H1 (cell line): ENCODE data around the gene CNNM2. TPM values are rescaled to one million over a fixed set of nuclear protein-coding genes. Genes with fewer than 3 reads are reported as not detected.

Experiments used
- CTCF ChIA-PET: fragments of 300-600 bp; sonication (Branson Sonifier 250); formaldehyde crosslinking; loops from one replicate; lab custom pipeline; 2021; ENCODE audit not compliant: partially characterized antibody; lab: Charles Lee
- POLR2A ChIA-PET: fragments of 300-600 bp; sonication (Branson Sonifier 250); formaldehyde crosslinking; loops from one replicate; lab custom pipeline; 2021; ENCODE audit warnings: inconsistent platforms; ENCODE audit not compliant: partially characterized antibody; lab: Charles Lee
- DNase-seq, 2 experiments: peaks; one replicate each; pipeline versions ENCODE4 v3.0.0 to v3.0.0-alpha.2; 2010 to 2022; ENCODE audit warnings: low spot score in 2 of 2, low read depth in 1 of 2, mixed read lengths in 1 of 2
- FAIRE-seq: peaks from 2 replicates; lab custom pipeline; 2011; peaks lifted over from hg19 to GRCh38; lab: Jason Lieb, UNC
- H2AFZ ChIP-seq: 2 replicates; pipeline ENCODE4 v1.8.1; 2012; ENCODE audit warnings: low read length, inconsistent platforms
- H2AK5ac ChIP-seq: 2 replicates; pipeline ENCODE4 v1.6.1; 2013; ENCODE audit warnings: low read depth, low read length
- H2BK120ac ChIP-seq: replicated peaks from 2 replicates; pipeline ENCODE3; 2013; ENCODE audit warnings: low read depth, low read length, inconsistent platforms
- H2BK12ac ChIP-seq: 2 replicates; pipeline ENCODE4 v1.6.1; 2013; ENCODE audit warnings: low read depth, low read length
- H2BK15ac ChIP-seq: 2 replicates; pipeline ENCODE4 v1.6.1; 2013; ENCODE audit warnings: low read length
- H2BK20ac ChIP-seq: 2 replicates; pipeline ENCODE4 v1.6.1; 2013; ENCODE audit warnings: low read length
- H2BK5ac ChIP-seq: 2 replicates; pipeline ENCODE4 v1.6.1; 2013; ENCODE audit warnings: low read depth, low read length
- H3K14ac ChIP-seq: 2 replicates; pipeline ENCODE4 v1.6.1; 2013; ENCODE audit warnings: inconsistent platforms; ENCODE audit not compliant: insufficient read length
- H3K18ac ChIP-seq: 2 replicates; pipeline ENCODE4 v1.6.1; 2013; ENCODE audit warnings: low read length; ENCODE audit errors: extremely low read depth
- H3K23ac ChIP-seq: 2 replicates; pipeline ENCODE4 v1.6.1; 2013; ENCODE audit warnings: inconsistent platforms; ENCODE audit not compliant: insufficient read length
- H3K23me2 ChIP-seq: 2 replicates; pipeline ENCODE4 v1.6.1; 2013; ENCODE audit warnings: low read depth, low read length
- H3K27ac ChIP-seq: 2 replicates; pipeline ENCODE4 v1.6.1; 2011; ENCODE audit warnings: low read depth, low read length, inconsistent platforms
- H3K27me3 ChIP-seq, 4 experiments: replicated peaks in 1 of 4; 1 replicate in 1 of 4; 2 replicates in 3 of 4; pipeline versions ENCODE4 v1.6.1 to v1.8.1; 2011 to 2013; ENCODE audit warnings: low read length in 3 of 4, mild to moderate bottlenecking in 3 of 4, inconsistent platforms in 2 of 4, mixed read lengths in 2 of 4, moderate library complexity in 1 of 4; ENCODE audit not compliant: control insufficient read depth in 3 of 4, insufficient read depth in 3 of 4; ENCODE audit errors: extremely low read depth in 1 of 4
- H3K36me3 ChIP-seq, 4 experiments: 2 replicates each; pipeline versions ENCODE4 v1.6.1 to v1.8.1; 2011 to 2013; ENCODE audit warnings: mild to moderate bottlenecking in 4 of 4, low read length in 3 of 4, moderate library complexity in 2 of 4, control low read depth in 1 of 4, inconsistent platforms in 1 of 4; ENCODE audit not compliant: insufficient read depth in 4 of 4, control insufficient read depth in 2 of 4
- H3K4ac ChIP-seq: replicated peaks from 2 replicates; pipeline ENCODE3; 2013; ENCODE audit warnings: low read length, low read depth, mixed read lengths, inconsistent platforms; ENCODE audit not compliant: insufficient read length
- H3K4me1 ChIP-seq, 4 experiments: replicated peaks in 1 of 4; 1 replicate in 1 of 4; 2 replicates in 3 of 4; pipeline versions ENCODE4 v1.6.1 to v1.8.1; 2011 to 2013; ENCODE audit warnings: low read length in 3 of 4, inconsistent platforms in 2 of 4, mixed read lengths in 1 of 4; ENCODE audit not compliant: insufficient read depth in 4 of 4, control insufficient read depth in 3 of 4
- H3K4me2 ChIP-seq, 2 experiments: 2 replicates each; pipeline versions ENCODE4 v1.6.1 to v1.8.1; 2011 to 2013; ENCODE audit warnings: low read depth in 2 of 2, low read length in 2 of 2, control low read depth in 1 of 2, inconsistent platforms in 1 of 2, mild to moderate bottlenecking in 1 of 2; ENCODE audit not compliant: insufficient read depth in 1 of 2
- H3K4me3 ChIP-seq, 4 experiments: fragments of 200-600, 300-600 bp in 1 of 4; sonication (generic), shearing (Covaris generic), sonication (Bioruptor Twin) in 1 of 4; 2 replicates each; pipeline versions ENCODE4 v1.5.1 to v1.8.1; 2011 to 2016; ENCODE audit warnings: low read length in 4 of 4, low read depth in 3 of 4, control low read depth in 2 of 4, inconsistent platforms in 2 of 4, mild to moderate bottlenecking in 2 of 4, mixed read lengths in 1 of 4, moderate library complexity in 1 of 4; ENCODE audit not compliant: insufficient read depth in 2 of 4; ENCODE audit errors: extremely low read depth in 1 of 4
- H3K56ac ChIP-seq: replicated peaks from 2 replicates; pipeline ENCODE3; 2013; ENCODE audit warnings: low read depth, mild to moderate bottlenecking, mixed read lengths, low read length, inconsistent platforms; ENCODE audit not compliant: insufficient read length
- H3K79me1 ChIP-seq: 2 replicates; pipeline ENCODE4 v1.6.1; 2013; ENCODE audit warnings: low read depth, low read length, control low read depth
- H3K79me2 ChIP-seq, 2 experiments: 2 replicates each; pipeline versions ENCODE4 v1.6.1 to v1.8.1; 2012 to 2013; ENCODE audit warnings: low read length in 2 of 2, mild to moderate bottlenecking in 2 of 2, inconsistent platforms in 1 of 2; ENCODE audit not compliant: insufficient read depth in 2 of 2, control insufficient read depth in 1 of 2
- H3K9ac ChIP-seq, 4 experiments: replicated peaks in 1 of 4; 1 replicate in 1 of 4; 2 replicates in 3 of 4; pipeline versions ENCODE4 v1.6.1 to v1.8.1; 2011 to 2013; ENCODE audit warnings: low read depth in 3 of 4, low read length in 3 of 4, control low read depth in 2 of 4, mild to moderate bottlenecking in 2 of 4, moderate library complexity in 2 of 4, inconsistent platforms in 1 of 4; ENCODE audit errors: extremely low read depth in 1 of 4
- H3K9me3 ChIP-seq, 2 experiments: 2 replicates each; pipeline versions ENCODE4 v1.6.1 to v1.8.1; 2012 to 2013; ENCODE audit warnings: mild to moderate bottlenecking in 2 of 2, moderate library complexity in 2 of 2, control low read depth in 1 of 2, inconsistent platforms in 1 of 2, low read depth in 1 of 2, low read length in 1 of 2, mixed read lengths in 1 of 2; ENCODE audit not compliant: insufficient read depth in 2 of 2
- H4K20me1 ChIP-seq, 2 experiments: replicated peaks in 1 of 2; 2 replicates each; pipeline versions ENCODE3 to v1.8.1; 2011 to 2013; ENCODE audit warnings: inconsistent platforms in 2 of 2, low read length in 2 of 2, mild to moderate bottlenecking in 1 of 2; ENCODE audit not compliant: insufficient read depth in 2 of 2, control insufficient read depth in 1 of 2
- H4K5ac ChIP-seq: 2 replicates; pipeline ENCODE4 v1.6.1; 2013; ENCODE audit warnings: low read length, low read depth, mixed read lengths, inconsistent platforms; ENCODE audit not compliant: insufficient read length
- H4K8ac ChIP-seq: 2 replicates; pipeline ENCODE4 v1.8.0; 2013; ENCODE audit warnings: mild to moderate bottlenecking, moderate library complexity, low read length, inconsistent platforms; ENCODE audit not compliant: insufficient read depth; ENCODE audit errors: extremely low read depth
- H4K91ac ChIP-seq: replicated peaks from 2 replicates; pipeline ENCODE3; 2013; ENCODE audit warnings: low read length, mixed read lengths, inconsistent platforms; ENCODE audit not compliant: insufficient read length
- CEBPB ChIP-seq: IDR thresholded peaks from 2 replicates; pipeline ENCODE4 v1.6.1; 2012; ENCODE audit warnings: low read depth, low read length
- RXRA ChIP-seq: IDR thresholded peaks from 2 replicates; pipeline ENCODE4 v1.6.1; 2011; ENCODE audit warnings: low read depth, mild to moderate bottlenecking, low read length, moderate library complexity; ENCODE audit not compliant: insufficient read depth
- TBP ChIP-seq: IDR thresholded peaks from 2 replicates; pipeline ENCODE4 v1.6.1; 2011; ENCODE audit warnings: low read depth, low read length, improper control_type of control experiment
- WGBS, 2 experiments: shearing (Covaris generic) in 1 of 2; methylation state at CpG; one replicate each; pipeline versions ENCODE4 v1.1.6 to v1.1.7; 2013 to 2015; ENCODE audit warnings: low lambda C conversion rate in 2 of 2, mixed read lengths in 2 of 2, inconsistent platforms in 1 of 2, low coverage in 1 of 2, missing lambda C conversion rate in 1 of 2; ENCODE audit not compliant: insufficient replicate concordance in 2 of 2, insufficient coverage in 1 of 2, insufficient read length in 1 of 2; ENCODE audit errors: extremely low coverage in 1 of 2, missing lambda C conversion rate in 1 of 2; 5-methylcytosine and 5-hydroxymethylcytosine counted together
- polyA plus RNA-seq, 7 experiments: library from polyadenylated mRNA; depleted of rRNA in 3 of 7; stranded (reverse) in 5 of 7; unstranded in 2 of 7; fragments of >200 nt in 5 of 7; fragments of 200-250 nt in 2 of 7; gene quantifications; 1 replicate in 5 of 7; 2 replicates in 1 of 7; 4 replicates in 1 of 7; pipeline versions ENCODE4 v1.2.1 to v1.2.3, GENCODE V29; 2011 to 2013; ENCODE audit warnings: missing spikeins in 2 of 7, mixed read lengths in 2 of 7
- total RNA-seq: library from RNA; stranded (reverse); fragmentation: NEBNext Ultra II Directional; extraction: Animal tissue kit (Norgen Biotek cat#: 25700); gene quantifications from 2 replicates; pipeline ENCODE4 v1.2.1, GENCODE V29; 2021

Gene CNNM2
- total and polyA plus RNA-seq, 2 of the 8 experiments (the other 6 are each of a cell fraction or from before 2014, with no cell fraction given): 7.3 to 23.6 TPM

GRCh38 chr10:102970562-102971340 is 52.7 kb downstream of the CNNM2 start:
- H3K79me2 ChIP-seq: peaks cover 0 to 3% of the 10 kb centered on the region in 2 experiments; a peak in 2 of 4 replicates
- H4K5ac ChIP-seq: no peak overlapping the region
- H3K18ac ChIP-seq: no peak overlapping the region
- H3K9me3 ChIP-seq: no peaks in the 10 kb centered on the region; a peak in 1 of 4 replicates
- no peak overlapping the region for H2BK15ac ChIP-seq
- no peak overlapping the region for H2BK120ac ChIP-seq
- H3K4ac ChIP-seq: no peak overlapping the region
- no peak overlapping the region for H3K27ac ChIP-seq
- H2BK20ac ChIP-seq: no peak overlapping the region
- H3K23ac ChIP-seq: no peak overlapping the region
- no peaks in the 10 kb centered on the region for H3K23me2 ChIP-seq
- no peaks in the 10 kb centered on the region for H3K36me3 ChIP-seq
- no peak overlapping the region for H3K4me2 ChIP-seq
- ChIA-PET CTCF (interaction anchor here (1.1 kb wide), 1 partner anchor 48 kb away, joined by 3 read pairs; no protein-coding TSS in a partner anchor), POLR2A (no interaction called here)
- H2BK5ac ChIP-seq: no peak overlapping the region
- H2BK12ac ChIP-seq: no peak overlapping the region
- H3K79me1 ChIP-seq: no peaks in the 10 kb centered on the region
- H3K4me1 ChIP-seq: peaks cover 0 to 2% (median 0%) of the 10 kb centered on the region in 4 experiments; a peak in 1 of 7 replicates
- peaks cover 0 to 2% of the 10 kb centered on the region in 2 experiments for H4K20me1 ChIP-seq
- H3K27me3 ChIP-seq: no peaks in the 10 kb centered on the region
- no peak overlapping the region for H2AFZ ChIP-seq
- TF ChIP-seq CEBPB: no peak
- TF ChIP-seq RXRA: no peak
- no peak for TF ChIP-seq TBP
- no peak overlapping the region for H3K9ac ChIP-seq
- no peak overlapping the region for H2AK5ac ChIP-seq
- FAIRE-seq: no peak
- DNase-seq: no peak
- no peak overlapping the region for H3K14ac ChIP-seq
- no peak overlapping the region for H4K8ac ChIP-seq
- no peak overlapping the region for H4K91ac ChIP-seq
- WGBS, 2 experiments: no CpG with 5 or more reads among the region's 1 CpG
- no peak overlapping the region for H3K56ac ChIP-seq
- H3K4me3 ChIP-seq: no peak overlapping the region
